IMR-90 (cell line): ENCODE measurements around the gene TASP1. TPM values are rescaled to one million over a fixed set of nuclear protein-coding genes. Genes with fewer than 3 reads are reported as not detected.

Source experiments
- ATAC-seq: fragments of 200-7000 bp; cut with Tn5 transposase; 2 replicates; pipeline ENCODE4 v1.9.1; 2020; ENCODE audit warnings: low read depth, mild to moderate bottlenecking, moderate library complexity
- BruUV-seq: library from RNA; stranded (reverse); fragments of 400-500 nt; replicated peaks from 2 replicates; lab custom pipeline; 2021; lab: Mats Ljungman, UMichigan
- CTCF ChIA-PET: fragments of 300-600 bp; formaldehyde crosslinking; extraction: SDS; loops from one replicate; lab custom pipeline; 2021; ENCODE audit warnings: antibody characterized with exemption; lab: Yijun Ruan, JAX
- POLR2A ChIA-PET: fragments of 300-600 bp; sonication (Branson Sonifier 250); formaldehyde crosslinking; loops from one replicate; lab custom pipeline; 2022; ENCODE audit warnings: antibody characterized with exemption; ENCODE audit not compliant: unreplicated experiment; lab: Charles Lee
- DNase-seq: peaks from one replicate; pipeline ENCODE4 v3.0.0; 2013
- H2AFZ ChIP-seq: replicated peaks from 2 replicates; pipeline ENCODE3; 2013; ENCODE audit warnings: low read length, mild to moderate bottlenecking; ENCODE audit not compliant: poor library complexity
- H2AK5ac ChIP-seq: 2 replicates; pipeline ENCODE4 v1.6.1; 2013; ENCODE audit warnings: low read depth, low read length, inconsistent platforms
- H2AK9ac ChIP-seq: replicated peaks from 2 replicates; pipeline ENCODE3; 2013; ENCODE audit warnings: mild to moderate bottlenecking, low read depth, low read length, moderate library complexity; ENCODE audit not compliant: poor library complexity
- H2BK120ac ChIP-seq: 2 replicates; pipeline ENCODE4 v1.6.1; 2013; ENCODE audit warnings: low read depth, low read length, inconsistent platforms
- H2BK15ac ChIP-seq: 3 replicates; pipeline ENCODE4 v1.6.1; 2013; ENCODE audit warnings: low read depth, low read length, inconsistent platforms
- H2BK20ac ChIP-seq: 2 replicates; pipeline ENCODE4 v1.6.1; 2013; ENCODE audit warnings: low read depth, mild to moderate bottlenecking, inconsistent platforms, low read length, moderate library complexity
- H2BK5ac ChIP-seq: 2 replicates; pipeline ENCODE4 v1.6.1; 2013; ENCODE audit warnings: mild to moderate bottlenecking, low read depth, low read length, inconsistent platforms; ENCODE audit not compliant: poor library complexity, severe bottlenecking
- H3K14ac ChIP-seq: replicated peaks from 2 replicates; pipeline ENCODE4 v1.6.1; 2013; ENCODE audit warnings: low read depth, low read length, inconsistent platforms
- H3K18ac ChIP-seq: 2 replicates; pipeline ENCODE4 v1.6.1; 2013; ENCODE audit warnings: low read depth, low read length, control low read depth
- H3K23ac ChIP-seq: 2 replicates; pipeline ENCODE4 v1.6.1; 2013; ENCODE audit warnings: low read depth, low read length, inconsistent platforms
- H3K27ac ChIP-seq: 2 replicates; pipeline ENCODE4 v1.5.1; 2013; ENCODE audit warnings: mild to moderate bottlenecking, control low read depth, low read length; ENCODE audit not compliant: insufficient read depth
- H3K27me3 ChIP-seq: 2 replicates; pipeline ENCODE4 v1.6.1; 2013; ENCODE audit warnings: low read length; ENCODE audit not compliant: control insufficient read depth, insufficient read depth
- H3K36me3 ChIP-seq: 2 replicates; pipeline ENCODE4 v1.6.1; 2013; ENCODE audit warnings: low read length, mixed read lengths; ENCODE audit not compliant: control insufficient read depth, insufficient read depth
- H3K4ac ChIP-seq: 2 replicates; pipeline ENCODE4 v1.6.1; 2013; ENCODE audit warnings: low read depth, low read length, inconsistent platforms
- H3K4me1 ChIP-seq: 2 replicates; pipeline ENCODE4 v1.6.1; 2013; ENCODE audit warnings: low read length, mixed read lengths; ENCODE audit not compliant: control insufficient read depth, insufficient read depth
- H3K4me2 ChIP-seq: 2 replicates; pipeline ENCODE4 v1.6.1; 2013; ENCODE audit warnings: low read depth, mild to moderate bottlenecking, control low read depth, low read length, moderate library complexity
- H3K4me3 ChIP-seq: 2 replicates; pipeline ENCODE4 v1.5.1; 2013; ENCODE audit warnings: low read depth, mild to moderate bottlenecking, control low read depth, low read length, moderate library complexity; ENCODE audit not compliant: insufficient read depth
- H3K56ac ChIP-seq: 2 replicates; pipeline ENCODE4 v1.6.1; 2013; ENCODE audit warnings: low read length, inconsistent platforms; ENCODE audit not compliant: insufficient read depth; ENCODE audit errors: extremely low read depth
- H3K79me1 ChIP-seq, 2 experiments: 2 replicates each; pipeline ENCODE4 v1.6.1; 2013; ENCODE audit warnings: low read length in 2 of 2, inconsistent platforms in 1 of 2, low read depth in 1 of 2
- H3K9ac ChIP-seq: 2 replicates; pipeline ENCODE4 v1.6.1; 2013; ENCODE audit warnings: low read depth, low read length, control low read depth
- H3K9me1 ChIP-seq: 2 replicates; pipeline ENCODE4 v1.6.1; 2013; ENCODE audit warnings: low read length, inconsistent platforms; ENCODE audit not compliant: insufficient read depth
- H3K9me3 ChIP-seq: 2 replicates; pipeline ENCODE4 v1.6.1; 2013; ENCODE audit warnings: low read length; ENCODE audit not compliant: control insufficient read depth, insufficient read depth
- H4K20me1 ChIP-seq: 2 replicates; pipeline ENCODE4 v1.6.1; 2013; ENCODE audit warnings: low read length, inconsistent platforms; ENCODE audit not compliant: insufficient read depth
- H4K5ac ChIP-seq: 2 replicates; pipeline ENCODE4 v1.6.1; 2013; ENCODE audit warnings: mild to moderate bottlenecking, low read depth, low read length, control low read depth
- H4K8ac ChIP-seq, 2 experiments: 2 replicates each; pipeline ENCODE4 v1.6.1; 2013; ENCODE audit warnings: low read depth in 2 of 2, low read length in 2 of 2, control low read depth in 1 of 2, inconsistent platforms in 1 of 2
- H4K91ac ChIP-seq: 2 replicates; pipeline ENCODE4 v1.6.1; 2013; ENCODE audit warnings: low read depth, low read length, inconsistent platforms; ENCODE audit not compliant: insufficient read depth
- CTCF ChIP-seq: conservative IDR thresholded peaks from 2 replicates; pipeline ENCODE4 v1.5.1; 2012; ENCODE audit warnings: mild to moderate bottlenecking, low read depth, low read length, improper control_type of control experiment
- FOS ChIP-seq: fragments of 150-350 bp; IDR thresholded peaks from 2 replicates; pipeline ENCODE4 v1.6.1; 2016; ENCODE audit warnings: low read depth, low read length
- POLR2A ChIP-seq: IDR thresholded peaks from 2 replicates; pipeline ENCODE4 v1.6.1; 2012; ENCODE audit warnings: mild to moderate bottlenecking, low read depth, low read length
- RCOR1 ChIP-seq: IDR thresholded peaks from 2 replicates; pipeline ENCODE4 v1.6.1; 2012; ENCODE audit warnings: mild to moderate bottlenecking, low read length, improper control_type of control experiment; ENCODE audit not compliant: insufficient replicate concordance
- RFX5 ChIP-seq: IDR thresholded peaks from 2 replicates; pipeline ENCODE4 v1.8.0; 2012; ENCODE audit warnings: low read depth, mild to moderate bottlenecking, low read length, moderate library complexity
- WGBS, 2 experiments: methylation state at CpG; one replicate each; pipeline versions ENCODE4 v1.1.5 to v1.1.7; 2013; ENCODE audit warnings: missing lambda C conversion rate in 2 of 2; ENCODE audit not compliant: insufficient read length in 1 of 2; ENCODE audit errors: extremely low coverage in 2 of 2; 5-methylcytosine and 5-hydroxymethylcytosine counted together
- dilution Hi-C: fragments of 300-500 bp; cut with HindIII; formaldehyde crosslinking; loops from one replicate; pipeline ENCODE4 v1.14.3; 2018; ENCODE audit warnings: low sequenced_read_pairs; ENCODE audit not compliant: unreplicated experiment
- in situ Hi-C: fragments of 300-500 bp; cut with MboI; formaldehyde crosslinking; loops from 3 replicates; pipeline ENCODE4 v1.14.3; 2019; ENCODE audit warnings: low sequenced_read_pairs, inconsistent platforms, mixed read lengths
- intact Hi-C: fragments of 100-400 bp; cut with micrococcal nuclease; formaldehyde crosslinking; loops from 2 replicates; pipeline ENCODE4 v1.10.0; 2022
- polyA plus RNA-seq, 3 experiments: library from polyadenylated mRNA; depleted of rRNA; stranded (reverse); fragments of >200 nt; gene quantifications; 2 replicates each; pipeline ENCODE4 v1.2.3, GENCODE V29; 2012; ENCODE audit warnings: low replicate concordance in 1 of 3
- total RNA-seq: library from RNA; depleted of rRNA; stranded (reverse); fragments of >200 nt; gene quantifications from 2 replicates; pipeline ENCODE4 v1.2.3, GENCODE V29; 2012

Gene TASP1
- total and polyA plus RNA-seq, 2 of the 4 experiments (the other 2 are of a cell fraction) = 3.9 to 7.9 TPM

GRCh38 chr20:13571662-13572061, 67.1 kb downstream of the TASP1 start:
- H3K14ac ChIP-seq = no peak overlapping the region
- TF ChIP-seq CTCF (no peak), POLR2A (no peak), RFX5 (no peak), RCOR1 (no peak), FOS (no peak)
- H3K79me1 ChIP-seq = no peaks in the 10 kb centered on the region
- H3K36me3 ChIP-seq = 0 out of 2 replicates have a peak, but pooled peaks cover 2% of the 10 kb centered on the region
- H2AK9ac ChIP-seq = no peak overlapping the region
- 88% methylated on average over 2 of the region's 2 CpGs; no CpG with 5 or more reads in 1 of the 2 experiments for WGBS, 2 experiments
- no peak overlapping the region for H3K4ac ChIP-seq
- in situ Hi-C loops (no loop called here), intact Hi-C loops (no loop called here), dilution Hi-C loops (no loop called here)
- H2BK120ac ChIP-seq = no peak overlapping the region
- CTCF ChIA-PET = no interaction called here
- no peaks in the 10 kb centered on the region for H3K27me3 ChIP-seq
- H3K27ac ChIP-seq = no peak overlapping the region
- H2AK5ac ChIP-seq = no peak overlapping the region
- H3K4me3 ChIP-seq = no peak overlapping the region
- H4K91ac ChIP-seq = no peak overlapping the region
- no peak overlapping the region for H3K9ac ChIP-seq
- H2BK15ac ChIP-seq = no peak overlapping the region
- BruUV-seq = no TSS peak
- no peak overlapping the region for H3K56ac ChIP-seq
- H3K9me3 ChIP-seq = no peaks in the 10 kb centered on the region
- H3K18ac ChIP-seq = no peak overlapping the region
- no peak overlapping the region for H2BK5ac ChIP-seq
- DNase-seq = no peak
- POLR2A ChIA-PET = no interaction called here
- no peak overlapping the region for H3K4me2 ChIP-seq
- H3K9me1 ChIP-seq = no peaks in the 10 kb centered on the region
- no peaks in the 10 kb centered on the region for H4K20me1 ChIP-seq
- no peak overlapping the region for H4K5ac ChIP-seq
- no peak overlapping the region for H2AFZ ChIP-seq
- no peak for ATAC-seq
- H3K23ac ChIP-seq = no peak overlapping the region
- no peak overlapping the region for H2BK20ac ChIP-seq
- H4K8ac ChIP-seq = no peak overlapping the region
- H3K4me1 ChIP-seq = no peaks in the 10 kb centered on the region
